Pancreas (tissue), 10 donors: ENCODE results near the gene TIMM10. TPM values are rescaled to one million over a fixed set of nuclear protein-coding genes. Genes with fewer than 3 reads are reported as not detected.

Experiments
- ATAC-seq, 4 donors: fragments of 200-7000 bp; cut with Tn5 transposase; one replicate each; pipeline versions ENCODE4 v1.8.0 to v1.9.1; 2020; ENCODE audit warnings: mild to moderate bottlenecking in 4 of 4, moderate library complexity in 4 of 4
- DNase-seq, 6 donors: peaks; one replicate each; pipeline ENCODE4 v3.0.0-alpha.2; 2020
- FAIRE-seq: peaks from 2 replicates; lab custom pipeline; 2012; peaks lifted over from hg19 to GRCh38; lab: Jason Lieb, UNC
- H3K27ac ChIP-seq, 4 donors: fragments of 200-600 bp; sonication (generic); 1 replicate in 3 of 4; 2 replicates in 1 of 4; pipeline versions ENCODE4 v1.5.0 to v1.8.0; 2020
- H3K27me3 ChIP-seq, 4 donors: fragments of 200-600 bp; one replicate each; pipeline ENCODE4 v1.8.0; 2021
- H3K36me3 ChIP-seq, 3 donors: fragments of 200-600 bp; sonication (generic) in 1 of 3; one replicate each; pipeline versions ENCODE4 v1.5.0 to v1.8.0; 2020 to 2021
- H3K4me1 ChIP-seq, 3 donors: fragments of 200-600 bp; one replicate each; pipeline ENCODE4 v1.8.0; 2021
- H3K4me3 ChIP-seq, 4 donors: fragments of 200-600 bp; sonication (generic) in 2 of 4; one replicate each; pipeline versions ENCODE4 v1.5.0 to v1.8.0; 2020 to 2021
- H3K9me3 ChIP-seq, 4 donors: fragments of 200-600 bp; one replicate each; pipeline ENCODE4 v1.8.0; 2021
- WGBS, 2 donors: extraction: QIAGEN DNeasy Blood & Tissue Kit; methylation state at CpG; one replicate each; pipeline ENCODE4 v1.1.7; 2013; 5-methylcytosine and 5-hydroxymethylcytosine counted together
- intact Hi-C, 3 donors: fragments of 100-400 bp; cut with DNase I; formaldehyde crosslinking; loops; one replicate each; pipeline versions ENCODE4 v1.11.1 to v1.14.2; 2022
- polyA plus RNA-seq, 2 donors: library from polyadenylated mRNA; stranded (reverse); fragments of 200-250 nt; gene quantifications; one replicate each; pipeline ENCODE4 v1.2.3, GENCODE V29; 2013
- total RNA-seq, 6 donors: library from RNA; stranded (reverse); fragmentation: NEBNext Ultra II Directional in 4 of 6; extraction: Animal tissue kit (Norgen Biotek cat#: 25700) in 4 of 6; gene quantifications; one replicate each; pipeline versions ENCODE4 v1.2.1 to v1.2.4, GENCODE V29; 2021 to 2023
- TF ChIP-seq, protein P1 (sequence below), 4 donors: fragments of 200-600 bp; sonication (generic) in 3 of 4; IDR thresholded peaks; one replicate each; pipeline versions ENCODE4 v1.5.0 to v1.8.0; 2021; ENCODE audit warnings: antibody characterized with exemption in 4 of 4
- donor health status: healthy with polysubstance abuse.
- donor health status: DM: no; HTN: no; CAD: no; lungs with moderate emphysema.
- donor health status: DM: no; HTN: no; CAD: no.
- donor health status: control.
- donor health status: control.
- donor health status: Bipolar disorder and iron deficiency.
- donor health status: DM: yes; HTN: yes; CAD: no.
- donor health status: DM: no; HTN: no; CAD: no.
- donor health status: DM: no; HTN: no; CAD: no.
- donor health status: DM: yes; HTN: yes; CAD: no.

TIMM10 gene
- total and polyA plus RNA-seq, 8 donors = 12.2 to 32.6 (median 21.7) TPM

- no peak for FAIRE-seq
Measured at GRCh38 chr11:57511741-57512430, 18.7 kb downstream of the TIMM10 start.

DNA sequence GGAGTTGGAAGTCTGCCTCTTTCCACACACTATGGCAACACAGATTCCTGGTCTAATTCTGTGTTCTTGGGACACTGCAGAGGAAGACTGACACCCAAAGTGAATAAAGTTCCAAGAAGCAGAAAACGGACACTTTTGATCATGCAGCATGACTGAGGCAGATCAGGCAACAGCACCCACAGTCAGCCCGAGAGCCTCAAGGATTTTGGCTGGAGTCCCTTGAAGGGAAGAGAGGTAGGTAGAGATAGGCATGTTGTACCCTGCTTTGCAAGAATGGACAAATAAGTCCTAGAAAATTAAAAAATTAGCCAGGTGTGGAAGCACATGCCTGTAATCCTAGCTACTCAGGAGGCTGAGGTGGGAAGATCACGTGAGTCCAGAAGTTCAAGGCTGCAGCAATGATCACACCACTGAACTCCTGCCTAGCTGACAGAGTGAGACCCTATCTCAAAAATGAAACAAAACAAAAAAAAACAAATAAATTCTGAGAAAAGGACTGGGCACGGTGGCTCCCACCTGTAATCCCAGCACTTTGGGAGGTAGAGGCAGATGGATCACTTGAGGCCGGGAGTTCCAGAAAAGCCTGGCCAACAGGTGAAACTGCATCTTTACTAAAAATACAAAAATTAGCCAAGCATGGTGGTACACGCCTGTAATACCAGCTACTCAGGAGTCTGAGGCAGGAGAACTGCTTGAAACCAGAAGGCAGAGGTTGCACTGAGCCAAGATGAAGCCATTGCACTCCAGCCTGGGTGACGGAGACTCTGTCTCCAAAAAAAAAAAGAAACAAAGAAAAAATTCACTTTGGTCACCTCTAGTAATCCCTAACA lies 22.0 kb downstream of the TIMM10 start:
- Histone ChIP-seq H3K36me3 (peaks cover 0 to 12% (median 0%) of the 10 kb centered on the region in 3 donors), H3K4me1 (peaks cover 12 to 31% (median 28%) of the 10 kb centered on the region in 3 donors), H3K9me3 (no peaks in the 10 kb centered on the region), H3K27me3 (no peaks in the 10 kb centered on the region), H3K4me3 (no peak overlapping the region), H3K27ac (peak overlapping the region in 1 of 4 donors; percentile 10)
- TF ChIP-seq, protein P1, sequence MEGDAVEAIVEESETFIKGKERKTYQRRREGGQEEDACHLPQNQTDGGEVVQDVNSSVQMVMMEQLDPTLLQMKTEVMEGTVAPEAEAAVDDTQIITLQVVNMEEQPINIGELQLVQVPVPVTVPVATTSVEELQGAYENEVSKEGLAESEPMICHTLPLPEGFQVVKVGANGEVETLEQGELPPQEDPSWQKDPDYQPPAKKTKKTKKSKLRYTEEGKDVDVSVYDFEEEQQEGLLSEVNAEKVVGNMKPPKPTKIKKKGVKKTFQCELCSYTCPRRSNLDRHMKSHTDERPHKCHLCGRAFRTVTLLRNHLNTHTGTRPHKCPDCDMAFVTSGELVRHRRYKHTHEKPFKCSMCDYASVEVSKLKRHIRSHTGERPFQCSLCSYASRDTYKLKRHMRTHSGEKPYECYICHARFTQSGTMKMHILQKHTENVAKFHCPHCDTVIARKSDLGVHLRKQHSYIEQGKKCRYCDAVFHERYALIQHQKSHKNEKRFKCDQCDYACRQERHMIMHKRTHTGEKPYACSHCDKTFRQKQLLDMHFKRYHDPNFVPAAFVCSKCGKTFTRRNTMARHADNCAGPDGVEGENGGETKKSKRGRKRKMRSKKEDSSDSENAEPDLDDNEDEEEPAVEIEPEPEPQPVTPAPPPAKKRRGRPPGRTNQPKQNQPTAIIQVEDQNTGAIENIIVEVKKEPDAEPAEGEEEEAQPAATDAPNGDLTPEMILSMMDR (IDR thresholded peaks at IDR 0.05) = no peak
- FAIRE-seq (no peak), DNase-seq (peak in 1 of 6 donors; percentile 1), ATAC-seq (peak in 2 of 4 donors; percentile 8 to 45)
- 43 to 52% methylated on average over 7 of the region's 7 CpGs for WGBS, 2 donors
- intact Hi-C loops = no loop called here

More at GRCh38 chr11:57511741-57512430, 18.7 kb downstream of the TIMM10 start:
- WGBS, 2 donors = 50 to 65% methylated on average over 6 of the region's 6 CpGs
- DNase-seq (no peak), ATAC-seq (no peak)
- no peaks in the 10 kb centered on the region for H3K27me3 ChIP-seq
- TF ChIP-seq, protein P1 (IDR thresholded peaks at IDR 0.05) = no peak
- peaks cover 0 to 7% (median 0%) of the 10 kb centered on the region in 3 donors for H3K36me3 ChIP-seq
- peak overlapping the region in 2 of 4 donors; percentile 94 to 96 for H3K4me3 ChIP-seq
- intact Hi-C loops = loop anchor here in 1 of 3 donors (10.0 kb wide), 1 partner anchor 47 kb away; the partner anchor contains the start of gene RTN4RL2
- peak overlapping the region in 1 of 4 donors; percentile 76 for H3K27ac ChIP-seq
- no peaks in the 10 kb centered on the region for H3K9me3 ChIP-seq
- peaks cover 3 to 9% (median 8%) of the 10 kb centered on the region in 3 donors for H3K4me1 ChIP-seq

- intact Hi-C loops = no loop called here
- ATAC-seq = no peak
Measured at GRCh38 chr11:57506522-57506921, 24.0 kb downstream of the TIMM10 start.

DNA sequence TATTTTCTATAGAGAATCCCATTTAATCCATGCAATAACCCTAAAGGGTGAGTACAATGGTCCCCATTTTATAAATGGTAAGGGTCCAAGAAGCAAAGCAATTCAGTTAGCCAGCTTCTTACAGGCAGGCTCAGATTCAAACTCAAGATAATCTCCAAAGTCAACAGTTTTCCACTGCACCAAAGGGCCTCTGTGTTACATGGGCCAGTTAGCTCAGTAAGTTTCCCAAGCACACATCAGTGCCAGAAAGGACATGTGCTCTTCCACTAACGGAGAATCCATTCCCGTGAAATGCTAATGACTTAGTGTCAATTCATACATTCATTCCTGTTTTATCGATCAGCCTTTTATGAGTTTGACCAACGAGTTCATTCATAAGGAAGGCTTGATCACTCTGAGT lies 26.0 kb downstream of the TIMM10 start:
- H3K27ac ChIP-seq = peak overlapping the region in 1 of 4 donors; percentile 9
- TF ChIP-seq, protein P1 (IDR thresholded peaks at IDR 0.05) = no peak

More at GRCh38 chr11:57506522-57506921, 24.0 kb downstream of the TIMM10 start:
- TF ChIP-seq, protein P1 (IDR thresholded peaks at IDR 0.05) = no peak
- H3K9me3 ChIP-seq = no peaks in the 10 kb centered on the region
- H3K27me3 ChIP-seq = no peaks in the 10 kb centered on the region
- 65 to 79% methylated on average over 1 of the region's 1 CpG for WGBS, 2 donors
- no peak overlapping the region for H3K4me3 ChIP-seq
- H3K27ac ChIP-seq = no peak overlapping the region
- peak in 1 of 6 donors; percentile 4 for DNase-seq
- FAIRE-seq = no peak
- H3K36me3 ChIP-seq = peaks cover 0 to 12% (median 0%) of the 10 kb centered on the region in 3 donors
- H3K4me1 ChIP-seq = peaks cover 25 to 48% (median 45%) of the 10 kb centered on the region in 3 donors

More for the DNA sequence above, 26.0 kb downstream of the TIMM10 start:
- ATAC-seq (no peak), FAIRE-seq (no peak), DNase-seq (no peak)
- Histone ChIP-seq H3K27me3 (no peaks in the 10 kb centered on the region), H3K9me3 (no peaks in the 10 kb centered on the region), H3K36me3 (peaks cover 0 to 12% (median 0%) of the 10 kb centered on the region in 3 donors), H3K4me3 (no peak overlapping the region), H3K4me1 (peaks cover 31 to 62% (median 56%) of the 10 kb centered on the region in 3 donors)
- intact Hi-C loops = no loop called here
- 43 to 55% methylated on average over 4 of the region's 4 CpGs for WGBS, 2 donors
